NB4 (cell line): ENCODE measurements around the gene MMP1.
A peak's percentile ranks its signal among the peaks of the same experiment; 100 is the strongest.

Experiments
- DNase-seq: peaks from one replicate; pipeline ENCODE4 v3.0.0; 2010; ENCODE audit warnings: low read depth
- H3K4me3 ChIP-seq: one replicate; pipeline ENCODE4 v1.5.1; 2011; ENCODE audit warnings: mild to moderate bottlenecking, low read depth, low read length, moderate library complexity
- CTCF ChIP-seq: IDR thresholded peaks from one replicate; pipeline ENCODE4 v1.5.1; 2012; ENCODE audit warnings: low read depth, low read length
- MAX ChIP-seq: IDR thresholded peaks from 2 replicates; pipeline ENCODE4 v1.6.1; 2011; ENCODE audit warnings: low read depth, low read length
- MYC ChIP-seq: IDR thresholded peaks from 2 replicates; pipeline ENCODE4 v1.6.1; 2011; ENCODE audit warnings: low read depth, low read length
- POLR2A ChIP-seq: IDR thresholded peaks from 2 replicates; pipeline ENCODE4 v1.6.1; 2011; ENCODE audit warnings: mild to moderate bottlenecking; ENCODE audit not compliant: insufficient read length; ENCODE audit errors: extremely low read depth

The MMP1 gene

GRCh38 chr11:102812188-102812587 lies 14.2 kb upstream of the MMP1 start:
- no peak for DNase-seq
- H3K4me3 ChIP-seq = no peak overlapping the region
- TF ChIP-seq MYC = no peak
- TF ChIP-seq POLR2A = no peak
- TF ChIP-seq MAX = no peak
- TF ChIP-seq CTCF = no peak

GRCh38 chr11:102810950-102811660 lies 13.1 kb upstream of the MMP1 start:
- TF ChIP-seq CTCF (peak; percentile 41), MAX (no peak)
- H3K4me3 ChIP-seq = no peak overlapping the region
- peak; percentile 18 for DNase-seq

- no peak for TF ChIP-seq POLR2A
- no peak for DNase-seq
- no peak overlapping the region for H3K4me3 ChIP-seq
Observed at GRCh38 chr11:102809971-102810370, 12.0 kb upstream of the MMP1 start.

- H3K4me3 ChIP-seq = no peak overlapping the region
- DNase-seq = peak; percentile 24
- peak; percentile 31 for TF ChIP-seq CTCF
- TF ChIP-seq MYC = no peak
Observed at GRCh38 chr11:102807921-102808320, 10.0 kb upstream of the MMP1 start.

- H3K4me3 ChIP-seq = no peak overlapping the region
- no peak for DNase-seq
- TF ChIP-seq POLR2A (no peak), MAX (no peak), MYC (no peak), CTCF (no peak)
Observed at GRCh38 chr11:102806296-102806695, 8.3 kb upstream of the MMP1 start.

- TF ChIP-seq POLR2A = no peak
- TF ChIP-seq CTCF = no peak
- no peak for TF ChIP-seq MAX
- no peak for TF ChIP-seq MYC
- no peak for DNase-seq
- no peak overlapping the region for H3K4me3 ChIP-seq
Observed at GRCh38 chr11:102802341-102802740, 4.4 kb upstream of the MMP1 start.
